HG02642 (cell line): Measurements from ENCODE around the gene ANKS1B.
A peak's percentile ranks its signal among the peaks of the same experiment; 100 is the strongest.
"Not testable (repeated sequence)": the region's sequence is repeated elsewhere in the genome, so short reads cannot be mapped to it uniquely, and the experiment has no call there.

Source experiments
- ATAC-seq: cut with Tn5 transposase; IDR thresholded peaks from one replicate; pipeline ENCODE4 v1.9.1; 2021; ENCODE audit warnings: mild to moderate bottlenecking; ENCODE audit not compliant: unreplicated experiment, poor library complexity

The ANKS1B gene

DNA sequence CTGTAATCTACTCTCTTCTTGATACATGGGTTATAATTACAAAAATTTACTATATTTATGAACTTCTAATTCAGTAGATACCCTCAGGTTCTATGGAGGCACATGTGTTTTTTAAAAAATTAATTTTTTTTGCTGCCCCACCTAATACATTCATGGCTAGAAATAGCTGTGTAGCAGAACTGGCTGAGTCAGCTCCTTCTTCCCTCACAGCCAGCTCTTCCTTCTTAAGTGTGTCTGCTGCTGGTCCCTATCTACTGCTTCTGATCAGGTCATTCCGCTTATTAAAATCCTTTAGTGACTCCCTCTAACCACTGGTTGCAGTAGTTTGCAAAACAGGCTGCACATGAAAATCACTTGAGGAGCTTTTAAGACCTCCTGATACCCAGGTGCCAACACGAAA is 939.6 kb downstream of the ANKS1B start:
- ATAC-seq, result no peak

DNA sequence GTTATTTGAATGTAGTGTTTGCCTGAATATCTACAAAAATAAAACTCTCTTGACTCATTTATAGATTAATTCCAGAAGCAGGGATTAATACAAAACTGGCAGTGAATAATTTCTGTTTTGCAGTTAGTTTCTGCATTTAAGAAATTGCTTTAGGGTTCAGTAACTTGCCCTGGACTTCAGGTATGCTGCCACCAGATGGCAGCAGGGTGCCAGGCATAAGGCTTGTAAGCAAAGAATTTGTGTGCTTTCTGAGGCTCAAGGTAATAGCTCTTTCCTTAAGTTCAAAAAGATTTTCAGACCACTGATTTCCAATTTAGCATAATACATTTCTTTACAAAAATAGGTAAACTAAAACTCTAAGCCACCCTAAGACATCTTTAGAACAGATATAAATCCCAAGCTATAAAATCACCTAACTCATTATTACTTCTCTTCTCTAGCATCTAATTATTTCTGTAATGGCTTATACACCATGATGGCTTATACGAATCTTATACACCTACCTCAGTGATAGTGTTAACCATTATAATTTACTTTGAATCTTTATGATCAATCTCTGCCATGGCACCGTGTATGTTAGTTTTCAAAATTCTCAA is 941.3 kb downstream of the ANKS1B start:
- ATAC-seq, result peak; percentile 75

DNA sequence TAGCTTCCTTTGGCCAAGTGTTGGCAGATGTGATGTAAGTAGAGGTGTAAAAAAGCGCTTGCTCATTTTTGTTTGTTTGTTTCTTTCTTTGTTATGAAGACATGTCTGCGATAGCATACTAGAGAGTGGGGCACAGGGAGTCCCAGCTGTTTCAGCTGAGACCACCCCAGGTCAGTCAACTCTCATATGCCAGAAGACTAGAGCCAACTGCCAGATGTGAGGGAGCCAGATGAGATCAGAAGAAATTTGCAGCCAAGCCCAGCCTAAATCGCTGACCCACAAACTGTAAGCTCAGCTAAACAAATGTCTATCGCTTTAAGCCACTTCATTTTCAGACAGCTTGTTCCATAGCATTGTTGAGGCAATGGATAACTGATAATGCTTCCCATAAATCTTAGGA is 942.5 kb downstream of the ANKS1B start:
- ATAC-seq, result no peak

DNA sequence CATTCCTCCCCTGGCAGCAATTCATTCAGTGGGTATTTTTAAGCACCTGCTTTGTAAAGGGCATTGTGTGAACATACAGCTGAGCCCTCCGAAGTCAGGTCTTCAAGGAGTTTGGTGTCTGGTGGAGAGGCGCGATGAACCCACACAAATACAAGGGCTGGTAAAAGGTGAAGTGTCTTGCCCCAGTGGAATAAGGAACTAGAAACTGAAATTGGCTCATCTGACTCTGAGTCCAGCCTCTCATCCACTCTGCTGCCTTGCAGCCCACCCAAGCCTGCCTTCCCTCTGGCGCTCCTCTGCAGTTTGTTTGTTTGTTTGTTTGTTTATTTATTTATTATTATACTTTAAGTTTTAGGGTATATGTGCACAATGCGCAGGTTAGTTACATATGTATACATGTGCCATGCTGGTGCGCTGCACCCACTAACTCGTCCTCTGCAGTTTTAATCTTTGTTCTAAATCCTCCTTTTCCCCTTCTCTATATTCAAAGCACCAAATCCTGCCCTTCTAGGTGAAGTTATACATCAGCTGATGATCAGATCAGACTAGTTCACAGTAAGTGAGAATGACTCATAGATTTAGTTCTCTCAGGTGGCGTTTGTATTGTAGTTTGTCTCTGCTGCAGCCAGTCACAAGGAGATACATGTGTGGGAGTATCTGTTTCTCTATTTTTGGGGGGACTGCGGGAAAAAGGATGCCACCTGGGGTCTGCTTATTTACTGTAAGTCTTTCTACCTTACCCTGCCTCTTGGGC is 945.2 kb downstream of the ANKS1B start:
- ATAC-seq, result no peak

DNA sequence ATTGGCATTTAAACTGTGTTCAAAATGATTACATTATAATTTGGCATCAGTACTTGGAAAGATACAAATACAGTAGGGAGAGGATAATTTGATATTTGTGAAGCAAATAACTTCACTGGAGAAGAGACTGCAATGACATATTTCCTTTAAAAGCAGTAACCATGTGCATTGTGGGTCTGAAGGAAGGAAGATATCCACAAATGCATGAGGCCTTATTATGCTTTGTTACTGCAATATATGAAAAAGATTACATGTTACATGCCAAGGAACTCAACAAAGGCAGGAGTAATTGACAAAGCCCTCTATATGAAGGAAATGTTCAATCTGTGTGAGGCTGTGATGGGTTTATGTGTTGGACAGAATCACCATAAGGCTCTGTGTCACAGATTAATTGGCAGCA is 948.2 kb downstream of the ANKS1B start:
- ATAC-seq, result no peak

DNA sequence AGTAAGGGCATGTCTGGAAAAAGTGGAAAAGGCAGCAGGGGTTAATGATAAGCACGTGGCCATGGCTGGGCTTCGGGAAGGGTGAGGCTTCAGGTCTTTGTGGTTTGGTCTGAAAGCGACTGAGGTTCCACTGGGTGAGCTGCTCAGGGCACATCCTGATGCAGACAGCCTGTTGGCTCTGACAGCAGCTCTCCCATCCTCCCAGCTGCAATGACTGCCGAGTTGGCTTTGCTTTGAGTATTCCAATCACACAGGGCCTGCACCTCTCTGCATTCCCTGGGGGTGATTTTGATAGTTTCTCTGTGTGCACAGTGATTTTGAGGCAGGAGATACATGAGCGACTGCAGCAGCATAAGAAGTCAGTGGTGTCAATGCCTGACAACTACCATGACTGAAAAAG is 948.9 kb downstream of the ANKS1B start:
- ATAC-seq, result no peak

DNA sequence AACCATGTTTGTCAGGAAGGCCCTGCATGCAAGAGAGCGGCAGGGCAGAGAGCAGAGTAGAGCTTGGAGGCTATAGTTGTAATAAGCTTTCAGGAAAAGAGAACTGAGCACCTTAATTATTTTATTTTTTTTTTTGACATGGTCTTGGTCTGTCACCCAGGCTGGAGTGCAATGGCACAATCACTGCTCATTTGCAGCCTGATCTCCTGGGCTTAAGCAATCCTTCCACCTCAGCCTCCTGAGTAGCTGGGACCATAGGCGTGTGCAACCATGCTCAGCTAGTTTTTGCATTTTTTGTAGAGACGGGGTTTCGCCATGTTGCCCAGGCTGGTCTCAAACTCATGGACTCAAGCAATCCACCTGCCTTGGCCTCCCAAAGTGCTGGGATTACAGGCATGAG is 950.5 kb downstream of the ANKS1B start:
- ATAC-seq, result not testable (repeated sequence)

DNA sequence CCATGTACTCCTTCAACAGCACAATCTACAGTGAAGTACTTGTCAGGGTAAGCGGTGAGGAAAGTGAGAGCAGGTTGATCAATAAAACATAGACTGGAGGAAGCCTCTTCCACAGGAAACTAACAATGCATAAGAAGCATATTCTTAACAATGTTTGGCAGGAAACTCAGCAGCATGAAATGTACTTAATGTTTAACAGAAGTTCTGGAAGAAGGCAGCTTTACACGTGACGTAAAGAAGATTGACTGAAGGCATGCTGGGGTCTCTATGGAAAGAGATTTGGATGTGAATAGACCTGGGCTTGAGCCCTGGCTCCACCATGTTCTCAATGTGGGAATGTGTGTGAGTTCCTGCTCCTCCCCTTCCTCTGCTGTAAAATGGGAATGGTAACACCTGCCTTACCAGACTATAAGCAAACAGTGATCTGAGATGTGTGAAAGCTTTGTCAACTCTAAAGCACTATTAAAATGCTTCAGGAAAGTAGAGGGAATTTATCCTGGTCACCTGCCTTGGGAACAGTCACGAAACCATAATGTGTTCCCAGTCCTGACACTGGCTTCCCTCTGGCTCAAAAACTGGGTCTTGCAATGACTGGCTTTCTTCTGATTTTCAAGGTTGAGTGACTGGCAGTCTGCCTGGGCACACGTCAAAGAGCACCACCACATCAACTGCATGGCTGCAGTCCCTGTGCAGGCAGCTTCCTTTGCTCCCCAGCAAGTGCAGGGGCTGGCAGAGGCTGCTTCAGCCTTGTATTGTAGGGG is 955.0 kb downstream of the ANKS1B start:
- ATAC-seq, result no peak

DNA sequence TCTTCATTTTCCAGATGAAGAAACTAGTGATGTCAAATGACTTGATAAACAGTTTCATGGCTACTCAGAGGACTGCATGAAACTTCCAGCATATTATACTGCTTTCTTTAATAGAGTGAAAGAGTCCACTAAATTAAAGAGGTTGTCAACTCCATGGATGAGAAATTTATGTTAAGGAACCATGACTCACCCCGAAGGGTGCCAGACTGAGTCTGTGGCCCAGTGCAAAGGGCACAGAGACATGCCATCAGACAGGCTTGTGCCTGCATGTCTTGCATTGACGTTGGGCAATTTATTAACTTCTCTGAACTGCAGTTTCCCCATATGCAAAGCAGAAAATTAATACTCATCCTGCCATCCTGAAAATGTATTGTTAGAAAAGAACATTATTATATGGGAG is 957.3 kb downstream of the ANKS1B start:
- ATAC-seq, result no peak

DNA sequence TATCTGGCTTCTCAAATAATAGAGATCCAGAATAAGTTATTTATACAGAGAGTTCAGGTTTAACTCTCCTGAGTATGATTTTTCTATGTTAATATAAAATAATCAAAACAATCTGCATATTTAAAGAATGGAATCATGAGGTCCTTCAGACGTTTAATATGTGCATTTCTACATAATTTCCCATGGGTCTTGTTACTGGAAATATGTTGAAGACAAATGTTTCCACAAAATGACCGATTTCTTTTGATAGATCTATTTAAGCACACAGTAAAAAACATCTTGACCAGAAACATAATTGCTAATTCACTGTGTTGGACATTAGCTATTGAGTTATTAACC is 957.7 kb downstream of the ANKS1B start:
- ATAC-seq, result no peak

DNA sequence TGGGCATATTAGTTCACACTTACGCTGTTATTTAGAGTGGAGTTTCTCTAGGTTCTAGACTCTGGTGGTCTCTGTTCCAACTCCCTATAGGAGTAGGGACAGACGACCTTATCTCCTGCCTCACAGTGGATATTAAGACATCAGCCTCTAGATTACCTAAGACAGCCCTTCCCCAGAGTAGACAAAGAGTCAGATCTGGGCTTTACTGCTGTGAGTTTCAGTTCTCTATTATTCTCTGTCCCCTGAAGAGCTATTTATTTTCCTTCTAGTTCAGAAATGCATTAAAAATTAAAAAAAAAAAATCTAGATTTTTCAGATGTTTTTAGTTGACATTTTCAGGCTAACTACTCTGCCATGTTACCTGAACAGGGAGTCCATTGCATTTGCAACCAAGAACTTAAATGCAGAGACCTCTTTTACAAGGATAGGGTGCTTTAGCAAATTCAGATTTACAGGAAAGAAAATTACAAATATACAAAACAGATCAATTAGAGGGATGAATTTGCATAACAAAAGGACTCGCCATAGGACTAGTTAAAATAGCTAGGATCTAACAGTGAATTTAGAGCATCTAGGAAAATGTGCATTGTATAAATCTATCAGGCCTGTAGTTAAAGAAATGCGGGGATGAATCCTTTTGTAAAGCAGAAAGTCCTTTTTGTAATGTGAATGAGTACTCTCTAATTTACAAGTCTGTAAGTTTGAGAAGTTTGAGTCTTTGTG is 958.2 kb downstream of the ANKS1B start:
- no peak for ATAC-seq

DNA sequence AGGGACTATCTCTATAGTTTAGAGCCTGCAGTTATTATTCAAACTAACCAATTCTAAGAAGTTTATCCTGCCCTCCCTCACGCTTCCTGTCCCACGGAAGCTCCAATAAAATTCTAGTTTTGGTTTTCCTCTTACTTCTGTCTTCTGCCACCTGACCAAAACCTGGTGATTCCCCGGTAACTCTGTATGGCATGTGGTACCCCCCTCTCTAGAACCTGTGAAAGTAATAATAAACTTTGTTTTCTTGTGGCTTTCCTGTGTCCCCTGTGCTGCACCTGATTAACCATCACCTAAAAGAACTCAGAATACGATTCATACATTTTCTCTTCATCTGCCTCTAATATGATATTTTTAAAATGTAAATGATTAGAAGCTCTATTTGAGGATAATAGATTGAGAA is 959.9 kb downstream of the ANKS1B start:
- no peak for ATAC-seq

DNA sequence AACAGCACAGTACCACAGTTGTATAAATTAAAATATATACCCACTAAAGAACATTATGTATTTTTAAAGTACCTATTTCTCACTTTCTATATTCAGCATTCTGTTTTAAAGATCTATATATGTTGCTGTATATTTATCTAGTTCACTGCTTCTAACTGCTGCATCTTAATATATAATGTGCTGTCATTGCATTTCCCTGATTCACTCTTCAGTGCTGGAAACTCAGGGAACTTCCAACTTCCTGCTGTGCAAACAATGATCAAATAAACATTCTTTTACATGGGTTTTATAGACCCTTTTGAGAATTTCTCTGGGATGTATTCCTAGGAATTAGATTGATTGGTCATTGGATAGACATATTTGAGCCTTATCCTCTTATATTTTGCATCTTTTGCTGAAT is 960.5 kb downstream of the ANKS1B start:
- ATAC-seq, result no peak

DNA sequence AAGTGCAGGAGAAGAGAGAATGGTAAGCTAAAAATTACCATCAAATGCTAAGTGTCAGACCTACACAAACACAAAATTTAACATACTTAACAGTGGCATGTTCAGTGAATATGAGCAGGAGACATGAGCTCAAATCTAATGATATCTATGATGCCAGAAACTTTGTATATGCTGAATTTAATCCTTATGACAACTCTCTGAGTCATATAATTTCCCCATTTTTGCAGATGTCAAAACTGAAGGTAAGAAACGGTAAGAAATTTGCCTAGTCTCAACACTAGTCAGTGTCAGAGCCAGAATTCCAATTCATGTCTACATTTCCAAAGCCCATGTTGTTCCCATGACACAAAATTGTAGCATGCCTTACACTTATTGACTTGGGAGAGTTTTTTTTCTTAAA is 963.9 kb downstream of the ANKS1B start:
- ATAC-seq, result no peak

DNA sequence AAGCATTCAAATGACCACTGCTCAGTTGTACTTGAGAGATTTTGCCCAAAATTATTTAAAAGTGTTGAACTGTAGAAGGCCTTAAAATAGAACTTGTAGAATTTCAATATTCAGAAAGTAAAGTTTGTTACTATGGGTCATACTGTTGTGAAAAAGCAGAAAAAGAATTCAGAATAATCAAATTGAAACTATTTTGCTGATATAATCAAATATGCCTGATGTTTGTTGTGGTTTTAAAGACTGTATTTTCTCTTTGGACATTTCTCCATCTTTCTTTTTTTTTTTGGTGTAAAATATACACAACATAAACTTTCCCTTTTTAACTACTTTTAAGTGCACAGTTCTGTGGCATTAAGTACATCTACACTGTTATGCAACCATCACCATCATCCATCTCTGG is 964.9 kb downstream of the ANKS1B start:
- ATAC-seq, result no peak

DNA sequence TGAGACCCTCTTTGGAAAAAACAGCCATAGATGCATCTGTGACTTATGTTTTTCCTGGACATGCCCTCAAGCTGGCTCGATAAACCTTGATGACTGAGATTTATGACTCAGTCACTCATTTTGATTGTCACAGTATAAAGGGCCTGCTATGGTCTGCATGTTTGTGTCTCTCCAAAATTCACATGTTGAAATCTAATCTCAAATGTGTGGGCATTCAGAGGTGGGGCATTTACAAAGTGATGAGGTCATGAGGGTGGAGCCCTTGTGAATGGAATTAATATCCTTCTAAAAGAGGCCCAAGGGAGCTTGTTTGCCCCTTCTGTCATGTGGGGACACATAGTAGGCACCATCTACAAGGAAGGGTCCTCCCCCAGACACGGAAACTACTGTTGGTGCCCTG is 966.8 kb downstream of the ANKS1B start:
- ATAC-seq, result no peak

DNA sequence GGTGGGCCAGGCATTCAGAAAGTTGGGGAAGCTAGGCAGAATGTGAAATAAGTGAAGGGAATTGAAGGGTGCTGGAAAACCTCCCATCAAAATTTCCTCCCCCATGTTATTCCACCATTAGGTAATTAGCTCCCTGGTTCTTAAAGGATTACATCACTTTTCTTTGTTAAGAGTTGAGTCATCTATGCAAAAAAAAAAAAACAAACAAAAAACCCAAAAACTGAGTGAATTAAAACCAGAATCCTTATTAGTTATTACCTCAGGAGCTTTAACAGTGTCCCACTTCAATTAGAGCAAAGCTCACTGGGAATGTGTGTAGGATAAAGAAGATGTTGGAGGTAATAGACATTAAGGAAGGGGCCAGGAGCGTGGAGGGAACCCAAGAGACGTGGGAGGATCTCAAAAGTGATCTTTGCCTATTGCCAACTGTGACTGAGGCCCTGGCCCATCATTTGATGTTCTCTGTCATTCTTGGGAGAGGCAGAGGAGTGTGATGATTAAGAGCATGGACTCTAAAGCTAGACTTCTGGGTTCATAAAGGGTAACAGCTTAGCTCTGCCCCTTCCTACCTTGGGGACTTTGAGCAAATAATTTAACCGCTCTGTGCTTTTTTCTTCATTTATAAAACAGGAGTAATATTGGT is 975.0 kb downstream of the ANKS1B start:
- no peak for ATAC-seq

DNA sequence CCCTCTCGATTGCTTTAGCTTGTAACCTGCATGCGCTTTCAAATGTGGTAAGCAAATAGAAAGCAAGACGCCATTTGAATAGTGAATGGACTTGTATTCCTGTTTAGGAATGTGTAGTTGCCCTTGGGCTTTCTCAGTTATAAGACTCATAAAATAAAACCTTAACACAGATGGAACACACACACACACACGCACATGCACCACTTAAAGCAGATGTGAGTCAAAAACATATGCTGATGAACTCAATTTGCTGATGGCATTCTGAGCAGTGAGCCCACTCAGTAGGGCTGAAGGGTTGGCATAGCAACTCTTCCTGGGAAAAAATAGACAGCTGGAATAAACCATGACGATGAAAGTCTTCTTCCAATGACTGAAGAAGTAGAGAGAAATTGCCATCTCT is 979.1 kb downstream of the ANKS1B start:
- ATAC-seq, result no peak

DNA sequence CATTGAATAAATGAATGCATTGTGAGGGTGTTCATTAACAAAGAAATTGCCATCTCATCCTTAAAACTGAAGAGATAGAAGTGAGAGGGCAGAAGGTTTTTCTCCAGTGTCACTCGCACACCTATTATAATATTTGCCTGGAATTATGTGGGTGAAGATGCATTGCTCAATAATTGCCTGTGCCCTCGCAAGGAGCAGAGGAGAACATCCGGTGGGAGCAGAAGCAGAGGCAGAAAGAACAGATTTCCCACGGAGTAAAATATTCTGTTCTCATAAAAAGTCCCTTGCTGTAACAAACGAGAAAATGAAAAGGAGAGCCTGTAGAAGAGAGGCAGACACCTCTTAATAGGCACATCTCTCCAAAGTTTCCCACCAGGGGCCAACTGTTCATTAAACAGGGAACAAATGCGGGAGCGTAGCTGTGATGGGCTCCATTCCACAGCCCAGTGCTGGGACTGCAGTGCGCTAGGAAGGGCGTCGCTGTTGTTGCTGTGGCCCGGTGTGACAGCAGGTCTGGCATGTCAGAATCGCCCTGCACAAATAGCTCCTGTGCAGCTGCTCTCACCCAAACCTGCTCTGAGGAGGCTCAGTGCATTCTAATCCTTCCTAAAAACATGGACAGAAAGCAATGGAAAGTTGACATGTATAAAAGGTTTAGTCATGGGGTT is 979.8 kb downstream of the ANKS1B start:
- ATAC-seq, result no peak

DNA sequence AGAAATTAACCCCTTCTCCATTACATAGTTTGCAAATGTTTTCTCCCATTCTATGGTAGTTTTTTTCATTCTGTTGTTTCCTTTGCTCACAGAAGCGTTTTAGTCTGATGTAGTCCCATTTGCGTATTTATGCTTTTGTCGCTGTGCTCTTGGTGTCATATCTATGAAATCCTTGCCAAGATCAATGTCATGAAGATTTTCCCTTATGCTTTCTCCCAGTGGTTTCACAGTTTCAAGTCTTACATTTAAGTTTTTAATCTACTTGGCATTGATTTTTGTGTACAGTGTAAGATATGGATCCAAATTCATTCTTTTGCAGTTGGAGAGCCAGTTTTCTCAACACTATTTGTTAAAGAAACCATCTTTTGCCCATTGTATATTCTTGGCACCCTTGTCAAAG is 982.0 kb downstream of the ANKS1B start:
- no peak for ATAC-seq
